Erythroblast (primary cell): ENCODE results near the gene NT5C3B.

Source experiments
- DNase-seq, 2 experiments: peaks; one replicate each; lab custom pipeline; 2025; lab: John Stamatoyannopoulos, UW
- GATA1 ChIP-seq: IDR thresholded peaks from 2 replicates; pipeline ENCODE4 v1.6.1; 2011; ENCODE audit warnings: low read depth, mild to moderate bottlenecking, control low read depth, low read length, moderate library complexity
- POLR2A ChIP-seq: IDR thresholded peaks from 2 replicates; pipeline ENCODE4 v1.6.1; 2011; ENCODE audit warnings: mild to moderate bottlenecking, low read length

Gene NT5C3B

DNA sequence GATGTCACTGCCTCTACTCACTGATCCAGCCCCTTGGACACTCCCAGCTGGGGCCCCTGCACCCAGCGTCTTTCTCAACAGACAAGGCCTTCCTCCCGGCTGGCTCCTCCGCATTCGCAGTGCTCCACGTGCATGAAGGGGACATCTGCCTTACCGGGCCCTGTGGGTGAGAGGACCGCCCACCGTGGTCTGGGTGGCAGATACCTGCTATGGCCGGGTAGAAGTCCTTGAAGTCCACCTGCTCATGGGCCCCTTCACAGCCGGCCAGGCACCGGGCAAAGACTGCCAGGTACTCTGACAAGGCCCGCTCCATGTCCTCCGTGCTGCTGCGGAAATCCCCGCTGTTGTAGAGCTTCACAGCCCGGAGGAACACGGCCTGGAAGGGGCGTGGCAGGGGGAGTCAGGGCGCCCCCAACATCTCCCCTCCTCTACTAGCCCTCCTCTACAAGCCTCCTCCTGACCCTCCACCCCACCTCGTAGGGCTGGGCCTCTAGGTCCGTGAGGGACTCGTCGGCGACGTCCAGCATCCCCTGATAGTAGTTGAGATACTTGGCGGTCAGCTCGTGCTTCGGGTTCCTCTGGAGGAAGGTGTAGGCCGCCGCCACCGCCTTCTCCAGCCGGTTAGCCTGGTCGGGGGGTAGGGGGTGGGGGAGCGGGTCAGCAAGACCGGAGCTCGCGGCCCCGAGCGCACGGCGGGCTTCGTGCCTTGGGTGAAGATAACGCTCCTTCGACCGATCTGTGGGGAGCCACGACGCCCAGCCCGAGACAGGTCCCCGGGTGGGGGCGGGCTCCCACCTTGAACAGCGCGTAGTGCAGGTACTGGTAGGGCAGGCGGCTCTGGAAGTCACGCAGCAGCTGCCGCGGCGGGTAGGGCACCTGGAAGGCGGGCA lies 25.1 kb downstream of the NT5C3B start:
- no peak for DNase-seq
- no peak for TF ChIP-seq POLR2A
- TF ChIP-seq GATA1, result no peak

DNA sequence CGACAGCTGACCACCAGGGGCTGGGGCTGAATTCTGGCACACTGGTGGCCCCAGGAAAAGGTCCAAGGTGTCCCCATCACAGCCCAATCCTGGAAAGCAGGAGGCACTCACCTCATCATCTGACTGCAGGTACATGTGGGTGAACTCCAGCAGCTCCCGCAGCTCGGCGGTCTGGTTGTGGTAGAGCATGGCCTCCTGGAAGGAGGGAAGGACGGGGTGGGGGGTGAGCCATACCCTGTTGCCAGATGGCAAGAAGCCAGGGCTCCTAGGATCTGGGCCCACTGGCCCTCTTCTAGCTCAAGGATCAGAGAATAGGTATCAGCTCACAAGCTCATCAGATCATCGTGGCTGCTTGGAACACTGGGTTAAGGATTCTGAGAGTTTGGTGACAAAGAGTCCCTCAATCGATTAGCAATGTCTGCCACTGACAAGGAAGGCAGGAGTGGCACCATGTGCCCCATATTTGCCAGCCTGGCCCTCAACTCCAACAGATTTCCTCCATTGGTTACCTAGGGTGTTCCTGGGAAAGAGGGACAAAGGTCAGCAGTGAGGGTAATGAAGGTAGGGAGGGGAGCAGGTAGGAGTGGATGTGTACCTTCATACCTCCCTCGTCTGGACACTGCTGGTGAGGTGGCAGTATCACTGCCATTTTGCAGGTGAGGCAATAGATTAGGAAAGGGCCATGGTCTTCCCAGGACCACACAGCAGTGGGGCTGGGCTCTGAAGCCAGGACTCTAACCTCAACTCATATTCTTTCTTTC lies 29.2 kb downstream of the NT5C3B start:
- TF ChIP-seq POLR2A, result no peak
- TF ChIP-seq GATA1, result no peak
- no peak for DNase-seq

GRCh38 chr17:41803049-41804020 lies 32.7 kb downstream of the NT5C3B start:
- no peak for DNase-seq
- TF ChIP-seq GATA1 (no peak), POLR2A (no peak)

DNA sequence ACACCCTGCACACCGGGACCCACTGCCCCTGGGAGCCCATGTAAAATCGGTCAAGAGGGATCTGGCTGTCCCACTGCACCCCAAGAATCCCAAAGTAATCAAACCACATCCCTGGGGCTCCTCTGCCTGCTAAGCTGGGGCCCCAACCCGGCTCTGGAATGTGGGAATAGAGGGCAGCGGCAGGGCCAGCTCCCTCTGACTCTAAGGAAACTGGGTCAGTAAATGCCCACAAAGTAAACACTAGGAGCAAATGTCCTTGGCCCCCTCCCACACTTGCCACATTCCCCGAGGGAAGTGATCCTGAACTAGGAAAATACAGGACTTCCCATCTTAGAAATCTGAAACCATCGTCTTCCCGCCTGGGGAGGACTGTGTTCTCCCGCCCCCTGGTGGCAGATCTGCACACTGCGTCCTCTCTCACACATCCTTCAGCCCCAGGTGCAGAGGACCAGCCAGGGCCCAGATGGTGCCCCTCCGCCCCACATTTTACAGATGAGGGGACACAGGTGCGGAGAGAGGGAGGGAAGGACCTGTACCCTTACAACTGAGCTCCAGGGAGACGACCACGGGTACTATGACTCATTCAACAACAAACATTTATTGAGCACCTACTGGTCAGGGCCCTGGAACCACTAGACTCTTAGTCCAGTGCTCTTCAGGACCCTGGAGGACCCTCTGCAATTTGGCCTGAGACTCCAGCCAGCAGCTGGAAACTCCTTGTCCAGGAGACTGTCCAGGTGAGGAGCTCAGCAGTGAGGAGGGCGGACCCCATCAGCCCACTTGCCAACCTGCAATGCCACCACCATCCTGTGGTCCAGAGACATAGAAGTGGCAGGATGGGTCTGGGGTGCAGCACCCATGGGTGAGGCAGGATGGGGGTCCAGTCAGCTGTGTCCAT lies 34.4 kb downstream of the NT5C3B start:
- DNase-seq, result peak; percentile 55 to 79
- TF ChIP-seq POLR2A (no peak), GATA1 (no peak)

GRCh38 chr17:41800601-41801373 lies 35.2 kb downstream of the NT5C3B start:
- no peak for DNase-seq
- TF ChIP-seq GATA1 (no peak), POLR2A (no peak)

DNA sequence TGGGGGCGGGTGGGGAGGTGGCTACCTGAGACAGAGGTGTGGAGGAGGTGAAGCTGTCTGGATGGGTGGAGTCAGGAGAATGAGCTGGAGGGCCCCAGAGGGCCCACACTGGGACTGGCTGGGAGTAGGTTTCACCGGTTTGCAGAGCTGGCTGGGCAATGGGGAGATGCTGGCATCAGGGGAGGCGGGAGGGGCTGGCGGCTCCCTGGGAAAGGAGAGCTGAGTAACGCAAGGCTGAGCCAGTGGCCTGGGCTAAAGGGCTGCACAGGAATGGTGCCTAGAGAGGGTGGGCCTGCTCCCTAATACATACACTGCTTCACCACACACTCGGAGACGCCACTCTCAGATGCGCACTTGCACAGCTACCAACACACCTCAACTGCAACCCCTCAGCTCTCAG lies 36.7 kb downstream of the NT5C3B start:
- no peak for DNase-seq
- no peak for TF ChIP-seq GATA1
- no peak for TF ChIP-seq POLR2A

GRCh38 chr17:41797377-41797776 lies 38.7 kb downstream of the NT5C3B start:
- TF ChIP-seq POLR2A, result no peak
- TF ChIP-seq GATA1, result no peak
- DNase-seq, result no peak

- no peak for TF ChIP-seq POLR2A
- no peak for TF ChIP-seq GATA1
- no peak for DNase-seq
Measured at GRCh38 chr17:41796121-41796895, 39.7 kb downstream of the NT5C3B start.

- no peak for DNase-seq
- TF ChIP-seq POLR2A (no peak), GATA1 (no peak)
Measured at GRCh38 chr17:41794540-41794975, 41.5 kb downstream of the NT5C3B start.

- TF ChIP-seq POLR2A, result no peak
- no peak for TF ChIP-seq GATA1
- peak; percentile 24 to 49 for DNase-seq
Measured at GRCh38 chr17:41793784-41794539, 42.1 kb downstream of the NT5C3B start.
